ENCODE results near the gene R3HDM4.
"Not testable (repeated sequence)": the region's sequence is repeated elsewhere in the genome, so short reads cannot be mapped to it uniquely, and the experiment has no call there.

R3HDM4 gene

DNA sequence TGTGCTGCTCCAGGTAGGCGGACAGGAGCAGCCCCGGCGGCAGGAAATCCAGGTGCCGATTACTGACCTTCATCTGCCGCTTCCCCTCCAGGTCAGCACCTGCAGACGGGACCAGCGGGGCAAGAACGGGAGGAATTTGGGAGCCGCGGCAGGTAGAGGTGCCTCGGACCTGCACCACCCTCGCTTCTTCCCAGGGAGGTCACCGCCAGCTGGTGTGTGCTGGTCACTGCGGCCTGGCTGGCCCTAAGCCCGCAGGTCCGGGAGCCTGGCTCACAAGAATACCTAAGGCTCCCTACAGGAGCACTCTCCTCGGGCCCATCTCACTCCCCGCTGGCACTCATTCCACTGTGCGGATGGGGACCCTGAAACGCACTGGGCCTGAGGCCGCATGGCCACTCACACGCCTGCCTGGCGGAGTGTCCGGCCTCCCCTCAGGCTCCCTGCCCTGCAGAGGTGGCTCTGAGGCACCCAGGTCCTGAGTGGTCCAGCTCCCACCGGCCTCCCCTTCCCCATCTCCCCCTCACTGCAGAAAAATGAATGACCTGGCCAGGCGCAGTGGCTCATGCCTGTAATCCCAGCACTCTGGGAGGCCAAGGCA is 15.5 kb downstream of the R3HDM4 start:
- H3K4me3 ChIP-seq (replicated peaks; ENCODE audit: low read depth, low read length): no peak overlapping the region
- no peak for DNase-seq (ENCODE audit: extremely low read depth, low read depth)
- TF ChIP-seq, protein P1, sequence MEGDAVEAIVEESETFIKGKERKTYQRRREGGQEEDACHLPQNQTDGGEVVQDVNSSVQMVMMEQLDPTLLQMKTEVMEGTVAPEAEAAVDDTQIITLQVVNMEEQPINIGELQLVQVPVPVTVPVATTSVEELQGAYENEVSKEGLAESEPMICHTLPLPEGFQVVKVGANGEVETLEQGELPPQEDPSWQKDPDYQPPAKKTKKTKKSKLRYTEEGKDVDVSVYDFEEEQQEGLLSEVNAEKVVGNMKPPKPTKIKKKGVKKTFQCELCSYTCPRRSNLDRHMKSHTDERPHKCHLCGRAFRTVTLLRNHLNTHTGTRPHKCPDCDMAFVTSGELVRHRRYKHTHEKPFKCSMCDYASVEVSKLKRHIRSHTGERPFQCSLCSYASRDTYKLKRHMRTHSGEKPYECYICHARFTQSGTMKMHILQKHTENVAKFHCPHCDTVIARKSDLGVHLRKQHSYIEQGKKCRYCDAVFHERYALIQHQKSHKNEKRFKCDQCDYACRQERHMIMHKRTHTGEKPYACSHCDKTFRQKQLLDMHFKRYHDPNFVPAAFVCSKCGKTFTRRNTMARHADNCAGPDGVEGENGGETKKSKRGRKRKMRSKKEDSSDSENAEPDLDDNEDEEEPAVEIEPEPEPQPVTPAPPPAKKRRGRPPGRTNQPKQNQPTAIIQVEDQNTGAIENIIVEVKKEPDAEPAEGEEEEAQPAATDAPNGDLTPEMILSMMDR (IDR thresholded peaks at IDR 0.05; ENCODE audit: low read depth, low read length, missing control alignments): no peak

DNA sequence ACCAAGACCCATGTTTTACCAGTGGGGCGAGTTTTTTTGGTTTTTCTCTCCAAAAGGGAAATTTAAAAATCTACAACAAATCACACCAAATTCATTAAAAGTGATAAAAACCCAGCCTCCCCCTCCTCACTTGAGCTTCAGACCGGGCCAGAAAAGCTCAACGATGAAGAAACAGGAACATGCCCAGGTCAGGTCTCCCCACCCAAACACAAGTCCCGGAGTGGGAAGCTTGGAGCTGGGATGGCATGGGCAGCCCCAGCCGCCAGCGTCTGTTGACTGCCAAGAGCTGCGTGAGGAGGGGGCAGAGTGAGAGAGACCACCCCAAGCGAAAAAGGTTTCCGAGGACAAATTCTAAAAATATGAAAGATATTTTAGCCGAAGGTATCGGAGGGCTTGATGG is 16.0 kb downstream of the R3HDM4 start:
- no peak overlapping the region for H3K4me3 ChIP-seq (replicated peaks; ENCODE audit: low read depth, low read length)
- no peak for DNase-seq (ENCODE audit: extremely low read depth, low read depth)
- TF ChIP-seq, protein P1 (IDR thresholded peaks at IDR 0.05; ENCODE audit: low read depth, low read length, missing control alignments): no peak

DNA sequence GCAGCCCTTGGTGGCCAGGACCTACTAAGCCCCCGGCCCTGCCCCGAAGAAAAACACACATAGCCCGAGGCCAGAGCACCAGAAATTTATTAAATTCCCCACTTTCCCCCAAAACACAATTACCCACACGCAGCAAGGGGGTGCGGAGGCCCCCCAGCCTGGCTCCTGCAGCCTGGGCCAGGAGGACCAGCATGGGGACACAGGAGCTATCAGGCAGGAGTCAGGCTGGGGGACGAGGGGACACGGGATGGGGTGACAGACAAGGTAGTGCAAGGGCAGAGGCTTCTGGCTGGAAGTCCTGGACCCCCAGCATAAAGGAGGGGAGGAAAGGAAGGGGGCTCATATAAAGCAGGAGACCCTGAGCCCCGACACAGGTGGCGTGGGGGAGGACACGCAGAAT is 16.6 kb downstream of the R3HDM4 start:
- no peak for DNase-seq (ENCODE audit: extremely low read depth, low read depth)
- H3K4me3 ChIP-seq (replicated peaks; ENCODE audit: low read depth, low read length): no peak overlapping the region
- TF ChIP-seq, protein P1 (IDR thresholded peaks at IDR 0.05; ENCODE audit: low read depth, low read length, missing control alignments): no peak

DNA sequence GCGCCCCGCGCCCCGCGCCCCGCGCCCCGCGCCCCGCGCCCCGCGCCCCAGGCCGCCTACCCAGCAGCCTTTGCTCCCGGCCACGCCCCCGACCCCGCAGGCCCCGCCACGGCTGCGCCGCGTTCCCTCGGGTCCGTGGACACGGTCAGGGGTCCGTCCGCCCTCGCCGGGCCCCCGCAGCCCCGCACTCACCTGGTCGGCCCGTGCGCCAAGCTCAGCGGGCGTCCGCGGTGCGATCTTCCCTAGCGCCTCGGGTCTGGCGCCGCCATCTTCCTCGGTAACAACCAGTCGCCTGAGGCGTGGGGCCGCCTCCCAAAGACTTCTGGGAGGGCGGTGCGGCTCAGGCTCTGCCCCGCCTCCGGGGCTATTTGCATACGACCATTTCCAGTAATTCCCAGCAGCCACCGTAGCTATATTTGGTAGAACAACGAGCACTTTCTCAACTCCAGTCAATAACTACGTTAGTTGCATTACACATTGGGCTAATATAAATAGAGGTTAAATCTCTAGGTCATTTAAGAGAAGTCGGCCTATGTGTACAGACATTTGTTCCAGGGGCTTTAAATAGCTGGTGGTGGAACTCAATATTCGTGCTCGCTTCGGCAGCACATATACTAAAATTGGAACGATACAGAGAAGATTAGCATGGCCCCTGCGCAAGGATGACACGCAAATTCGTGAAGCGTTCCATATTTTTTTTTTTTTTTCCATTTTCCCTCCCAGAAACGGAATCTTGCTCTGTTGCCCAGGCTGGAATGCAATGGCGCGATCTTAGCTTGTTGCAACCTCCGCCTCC is 19.9 kb downstream of the R3HDM4 start, which contains the start of the genes MED16 and RNU6-9:
Gene MED16, minus strand, starts transcription at position 294 of the 796 bp plus-strand sequence. CDS start 2,056 bp downstream, outside the sequence.
Gene RNU6-9, plus strand, starts transcription at position 591 of the 796 bp plus-strand sequence.
- DNase-seq (ENCODE audit: extremely low read depth, low read depth): peak; percentile 75
- peak within 1 kb of the TSS; percentile 66 for H3K4me3 ChIP-seq (replicated peaks; ENCODE audit: low read depth, low read length)
- TF ChIP-seq, protein P1 (IDR thresholded peaks at IDR 0.05; ENCODE audit: low read depth, low read length, missing control alignments): no peak

DNA sequence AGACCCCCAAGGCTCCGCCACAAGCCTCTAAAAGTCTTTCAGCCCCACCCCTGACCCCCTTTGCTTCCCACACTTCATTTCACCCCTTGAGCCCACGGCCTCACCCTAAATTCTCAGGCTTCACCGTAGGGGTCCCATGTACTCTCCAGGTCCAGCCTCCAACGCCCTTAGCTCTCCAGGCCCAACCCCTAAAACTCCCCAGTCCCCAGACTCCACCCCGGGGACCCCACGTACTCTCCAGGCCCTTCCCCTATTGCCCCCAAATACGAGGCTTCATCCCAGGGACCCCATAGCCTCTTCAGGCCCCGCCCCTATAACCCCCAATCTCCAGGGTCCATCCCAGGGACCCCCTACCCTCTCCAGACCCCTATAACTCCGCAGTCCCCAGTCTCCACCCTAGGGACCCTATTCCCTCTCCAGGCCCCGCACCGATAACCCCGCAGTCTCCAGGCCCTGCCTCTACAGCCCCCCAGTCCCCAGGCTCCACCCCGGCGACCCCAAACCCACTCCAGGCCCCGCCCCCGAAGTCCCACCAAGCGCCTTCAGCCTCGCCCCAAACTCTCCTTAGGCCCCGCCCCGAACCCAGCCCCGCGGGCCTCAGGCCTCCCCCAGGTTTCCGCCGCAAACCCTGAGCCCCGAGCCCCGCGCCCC is 20.7 kb downstream of the R3HDM4 start:
- TF ChIP-seq, protein P1 (IDR thresholded peaks at IDR 0.05; ENCODE audit: low read depth, low read length, missing control alignments): no peak
- no peak for DNase-seq (ENCODE audit: extremely low read depth, low read depth)

DNA sequence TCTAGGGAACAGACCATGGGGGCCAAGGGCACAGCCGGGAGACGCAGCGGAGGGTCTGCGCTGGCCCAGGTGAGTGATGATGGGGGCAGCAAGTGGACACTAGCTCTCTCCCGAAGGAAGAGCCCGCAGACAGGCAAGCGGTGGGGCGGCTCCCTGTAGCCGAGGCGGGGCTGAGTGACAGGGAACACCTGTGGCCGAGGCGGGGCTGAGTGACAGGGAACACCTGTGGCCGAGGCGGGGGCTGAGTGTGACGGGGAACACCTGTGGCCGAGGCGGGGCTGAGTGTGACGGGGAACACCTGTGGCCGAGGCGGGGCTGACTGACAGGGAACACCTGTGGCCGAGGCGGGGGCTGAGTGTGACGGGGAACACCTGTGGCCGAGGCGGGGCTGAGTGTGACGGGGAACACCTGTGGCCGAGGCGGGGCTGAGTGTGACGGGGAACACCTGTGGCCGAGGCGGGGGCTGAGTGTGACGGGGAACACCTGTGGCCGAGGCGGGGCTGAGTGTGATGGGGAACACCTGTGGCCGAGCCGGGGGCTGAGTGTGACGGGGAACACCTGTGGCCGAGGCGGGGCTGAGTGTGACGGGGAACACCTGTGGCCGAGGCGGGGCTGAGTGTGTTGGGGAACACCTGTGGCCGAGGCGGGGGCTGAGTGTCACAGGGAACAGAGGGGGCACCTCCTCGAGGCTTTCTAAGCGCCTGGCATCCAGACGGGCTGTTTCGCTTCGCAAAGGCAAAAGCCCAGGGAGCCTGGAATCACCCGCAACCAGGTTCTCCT is 21.4 kb downstream of the R3HDM4 start:
- peak overlapping the region; percentile 66 for H3K4me3 ChIP-seq (replicated peaks; ENCODE audit: low read depth, low read length)
- not testable (repeated sequence) for DNase-seq (ENCODE audit: extremely low read depth, low read depth)

More for the DNA sequence above, 20.7 kb downstream of the R3HDM4 start:
- H3K4me3 ChIP-seq (replicated peaks; ENCODE audit: low read depth, low read length): peak overlapping the region; percentile 66

All from HFF-Myc (cell line).